Measurements from ENCODE around the gene LRP11. TPM values are rescaled to one million over a fixed set of nuclear protein-coding genes. Genes with fewer than 3 reads are reported as not detected.

The LRP11 gene
- total RNA-seq, 1 donor from 2014 or later = 17.8 TPM

GRCh38 chr6:149872233-149872632, 8.1 kb upstream of the LRP11 start:
- Mint-ChIP-seq H3K4me1 (no peaks in the 10 kb centered on the region), H3K27ac (no peak overlapping the region), H3K9me3 (peaks cover 26% of the 10 kb centered on the region), H3K36me3 (no peaks in the 10 kb centered on the region), H3K27me3 (ENCODE audit: low read depth) (peaks cover 35% of the 10 kb centered on the region), H3K4me3 (no peak overlapping the region)
- TF ChIP-seq, protein P1, sequence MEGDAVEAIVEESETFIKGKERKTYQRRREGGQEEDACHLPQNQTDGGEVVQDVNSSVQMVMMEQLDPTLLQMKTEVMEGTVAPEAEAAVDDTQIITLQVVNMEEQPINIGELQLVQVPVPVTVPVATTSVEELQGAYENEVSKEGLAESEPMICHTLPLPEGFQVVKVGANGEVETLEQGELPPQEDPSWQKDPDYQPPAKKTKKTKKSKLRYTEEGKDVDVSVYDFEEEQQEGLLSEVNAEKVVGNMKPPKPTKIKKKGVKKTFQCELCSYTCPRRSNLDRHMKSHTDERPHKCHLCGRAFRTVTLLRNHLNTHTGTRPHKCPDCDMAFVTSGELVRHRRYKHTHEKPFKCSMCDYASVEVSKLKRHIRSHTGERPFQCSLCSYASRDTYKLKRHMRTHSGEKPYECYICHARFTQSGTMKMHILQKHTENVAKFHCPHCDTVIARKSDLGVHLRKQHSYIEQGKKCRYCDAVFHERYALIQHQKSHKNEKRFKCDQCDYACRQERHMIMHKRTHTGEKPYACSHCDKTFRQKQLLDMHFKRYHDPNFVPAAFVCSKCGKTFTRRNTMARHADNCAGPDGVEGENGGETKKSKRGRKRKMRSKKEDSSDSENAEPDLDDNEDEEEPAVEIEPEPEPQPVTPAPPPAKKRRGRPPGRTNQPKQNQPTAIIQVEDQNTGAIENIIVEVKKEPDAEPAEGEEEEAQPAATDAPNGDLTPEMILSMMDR (IDR thresholded peaks at IDR 0.05; ENCODE audit: unreplicated experiment) = no peak
- DNase-seq (ENCODE audit: low spot score in 2 of 2, unreplicated experiment in 2 of 2) = no peak

DNA sequence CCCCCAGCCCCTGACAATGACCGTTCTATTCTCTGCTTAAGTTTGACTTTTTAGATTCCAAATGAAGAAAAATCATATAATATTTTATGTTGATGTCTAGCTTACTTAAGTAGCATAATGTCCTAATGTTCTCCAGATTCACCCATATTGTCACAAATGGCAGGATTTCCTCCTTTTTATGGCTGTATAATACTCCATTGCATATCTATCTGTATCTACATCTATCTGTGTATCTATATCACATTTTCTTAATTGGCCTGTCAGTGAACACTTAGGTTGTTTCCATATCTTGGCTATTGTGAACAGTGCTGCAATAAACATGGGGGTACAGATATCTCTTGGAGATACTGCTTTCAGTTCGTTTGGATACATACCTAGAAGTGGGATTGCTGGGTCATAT, 7.0 kb upstream of the LRP11 start:
- no peak overlapping the region for H3K27ac Mint-ChIP-seq
- no peak overlapping the region for H3K4me3 Mint-ChIP-seq
- no peaks in the 10 kb centered on the region for H3K4me1 Mint-ChIP-seq
- peaks cover 31% of the 10 kb centered on the region for H3K27me3 Mint-ChIP-seq (ENCODE audit: low read depth)
- DNase-seq (ENCODE audit: low spot score in 2 of 2, unreplicated experiment in 2 of 2) = no peak
- H3K9me3 Mint-ChIP-seq = peaks cover 26% of the 10 kb centered on the region
- TF ChIP-seq, protein P1 (IDR thresholded peaks at IDR 0.05; ENCODE audit: unreplicated experiment) = no peak
- no peaks in the 10 kb centered on the region for H3K36me3 Mint-ChIP-seq

DNA sequence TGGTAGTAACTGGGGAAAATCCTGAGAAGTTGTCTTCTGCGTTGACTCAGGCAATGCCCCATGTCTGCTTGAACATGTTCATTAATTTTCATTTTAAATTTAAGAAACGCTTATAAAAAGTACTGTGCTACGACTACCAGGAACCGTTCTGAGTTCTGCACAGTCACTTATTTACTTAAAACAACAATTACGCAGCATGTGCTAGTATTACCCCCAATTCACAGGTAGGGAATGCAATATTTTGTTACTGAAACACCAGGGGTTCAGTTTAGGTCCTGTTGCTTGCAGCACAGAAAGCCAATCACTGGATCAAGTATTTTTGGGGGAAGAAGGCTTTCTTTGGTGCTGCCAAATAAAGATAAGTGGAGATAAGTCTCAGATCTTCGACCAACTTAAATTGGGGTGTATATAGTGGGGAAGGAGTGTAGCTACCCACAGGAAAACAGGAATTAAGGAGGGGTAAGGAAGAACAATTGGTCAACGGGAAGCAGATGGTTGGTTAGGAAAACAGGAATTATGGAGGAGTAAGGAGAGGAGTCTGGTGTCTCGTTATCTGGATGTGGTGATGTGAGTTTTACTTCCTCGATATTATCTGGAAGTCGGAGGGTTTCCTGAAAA, 5.2 kb upstream of the LRP11 start:
- peaks cover 22% of the 10 kb centered on the region for H3K27me3 Mint-ChIP-seq (ENCODE audit: low read depth)
- no peak overlapping the region for H3K4me3 Mint-ChIP-seq
- no peak overlapping the region for H3K27ac Mint-ChIP-seq
- H3K9me3 Mint-ChIP-seq = peaks cover 26% of the 10 kb centered on the region
- H3K36me3 Mint-ChIP-seq = no peaks in the 10 kb centered on the region
- no peak for DNase-seq (ENCODE audit: low spot score in 2 of 2, unreplicated experiment in 2 of 2)
- TF ChIP-seq, protein P1 (IDR thresholded peaks at IDR 0.05; ENCODE audit: unreplicated experiment) = no peak
- no peaks in the 10 kb centered on the region for H3K4me1 Mint-ChIP-seq

GRCh38 chr6:149867876-149868640, 3.9 kb upstream of the LRP11 start:
- peaks cover 10% of the 10 kb centered on the region for H3K27me3 Mint-ChIP-seq (ENCODE audit: low read depth)
- no peak for DNase-seq (ENCODE audit: low spot score in 2 of 2, unreplicated experiment in 2 of 2)
- TF ChIP-seq, protein P1 (IDR thresholded peaks at IDR 0.05; ENCODE audit: unreplicated experiment) = no peak
- peaks cover under 1% of the 10 kb centered on the region for H3K4me1 Mint-ChIP-seq
- H3K36me3 Mint-ChIP-seq = no peaks in the 10 kb centered on the region
- no peak overlapping the region for H3K4me3 Mint-ChIP-seq
- peaks cover 14% of the 10 kb centered on the region for H3K9me3 Mint-ChIP-seq
- H3K27ac Mint-ChIP-seq = no peak overlapping the region

- Mint-ChIP-seq H3K4me3 (peak overlapping the region; percentile 66), H3K36me3 (no peaks in the 10 kb centered on the region), H3K27me3 (ENCODE audit: low read depth) (peaks cover 6% of the 10 kb centered on the region), H3K4me1 (peaks cover 14% of the 10 kb centered on the region), H3K27ac (peak overlapping the region; percentile 90), H3K9me3 (no peaks in the 10 kb centered on the region)
- DNase-seq (ENCODE audit: low spot score in 2 of 2, unreplicated experiment in 2 of 2) = no peak
- TF ChIP-seq, protein P1 (IDR thresholded peaks at IDR 0.05; ENCODE audit: unreplicated experiment) = peak; percentile 29
Observed at GRCh38 chr6:149864578-149865535, 698 bp upstream of the LRP11 start.
